COLO668 (cell line): ENCODE results near the gene KDM2A.

Experiments
- DNase-seq: peaks from one replicate; lab custom pipeline; 2025; ENCODE audit not compliant: unreplicated experiment; lab: John Stamatoyannopoulos, UW

Gene KDM2A

GRCh38 chr11:67282876-67283371 is 163.9 kb downstream of the KDM2A start:
- DNase-seq: no peak

- no peak for DNase-seq
Observed at GRCh38 chr11:67283481-67283963, 164.5 kb downstream of the KDM2A start.

GRCh38 chr11:67284811-67285540 is 165.9 kb downstream of the KDM2A start:
- no peak for DNase-seq

GRCh38 chr11:67285541-67286498 is 166.8 kb downstream of the KDM2A start:
- DNase-seq: no peak

DNA sequence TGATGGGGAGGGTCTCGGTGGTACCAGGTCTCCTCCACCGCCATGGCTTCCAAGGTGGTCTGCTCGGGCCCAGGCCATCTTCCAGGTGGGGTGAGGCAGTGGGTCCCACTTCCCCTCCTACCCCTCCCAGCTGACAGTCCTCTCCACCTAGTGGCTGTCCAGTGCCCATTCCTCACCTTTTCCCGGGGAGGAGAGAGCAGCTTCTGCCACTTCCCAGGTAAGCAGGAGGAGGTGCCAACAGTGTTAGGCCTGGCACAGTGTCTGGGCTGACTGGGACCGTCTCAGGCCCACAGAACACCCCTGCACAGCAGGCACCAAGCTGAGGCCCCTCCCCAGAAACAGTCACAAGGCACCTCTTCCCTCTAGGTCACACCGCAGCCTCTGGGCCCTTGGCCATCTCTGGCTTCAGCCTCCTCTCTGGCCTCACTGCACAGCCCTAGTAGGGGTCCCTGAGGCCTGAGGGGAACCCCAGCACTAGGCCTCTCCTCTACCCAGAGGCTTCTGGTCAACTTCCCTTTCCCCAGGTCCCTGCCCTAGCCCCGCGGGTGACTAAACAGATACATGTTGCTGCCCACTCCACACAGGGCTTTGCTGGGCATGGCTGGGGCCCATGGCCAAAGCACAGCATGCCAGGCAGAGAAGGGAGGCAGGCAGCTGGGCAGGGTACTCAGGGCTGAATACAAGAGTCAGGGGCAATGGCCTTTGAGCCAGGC is 167.7 kb downstream of the KDM2A start:
- no peak for DNase-seq

- DNase-seq: no peak
Observed at GRCh38 chr11:67287355-67288197, 168.5 kb downstream of the KDM2A start.

- DNase-seq: no peak
Observed at GRCh38 chr11:67288198-67288451, 169.1 kb downstream of the KDM2A start.

- DNase-seq: peak; percentile 95
Observed at GRCh38 chr11:67288452-67289225, 169.6 kb downstream of the KDM2A start.

GRCh38 chr11:67289226-67289650 is 170.2 kb downstream of the KDM2A start, which contains the start of gene ANKRD13D:
Gene ANKRD13D (plus strand): TSS chr11:67289303. CDS start chr11:67289461, 158 bp downstream.
- no peak for DNase-seq

- DNase-seq: no peak
Observed at GRCh38 chr11:67289651-67290479, 170.8 kb downstream of the KDM2A start.

DNA sequence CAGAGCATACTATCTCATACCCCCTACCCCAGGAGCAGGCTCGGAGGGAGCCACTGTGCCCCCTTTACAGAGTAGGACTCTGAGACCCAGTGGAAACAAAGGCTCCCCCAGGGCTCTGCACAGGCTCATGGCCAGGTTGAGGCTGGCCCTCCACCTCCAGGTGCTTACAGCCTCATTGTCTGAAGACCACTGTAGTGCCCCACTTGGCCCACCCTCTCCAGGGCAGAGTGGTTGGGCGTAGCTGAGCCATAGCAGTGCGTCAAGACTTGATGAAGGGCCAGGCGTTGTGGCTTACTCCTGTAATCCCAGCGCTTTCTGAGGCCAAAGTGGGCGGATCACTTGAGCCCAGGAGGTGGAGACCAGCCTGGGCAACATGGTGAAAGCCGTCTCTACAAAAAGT is 171.7 kb downstream of the KDM2A start:
- DNase-seq: no peak

DNA sequence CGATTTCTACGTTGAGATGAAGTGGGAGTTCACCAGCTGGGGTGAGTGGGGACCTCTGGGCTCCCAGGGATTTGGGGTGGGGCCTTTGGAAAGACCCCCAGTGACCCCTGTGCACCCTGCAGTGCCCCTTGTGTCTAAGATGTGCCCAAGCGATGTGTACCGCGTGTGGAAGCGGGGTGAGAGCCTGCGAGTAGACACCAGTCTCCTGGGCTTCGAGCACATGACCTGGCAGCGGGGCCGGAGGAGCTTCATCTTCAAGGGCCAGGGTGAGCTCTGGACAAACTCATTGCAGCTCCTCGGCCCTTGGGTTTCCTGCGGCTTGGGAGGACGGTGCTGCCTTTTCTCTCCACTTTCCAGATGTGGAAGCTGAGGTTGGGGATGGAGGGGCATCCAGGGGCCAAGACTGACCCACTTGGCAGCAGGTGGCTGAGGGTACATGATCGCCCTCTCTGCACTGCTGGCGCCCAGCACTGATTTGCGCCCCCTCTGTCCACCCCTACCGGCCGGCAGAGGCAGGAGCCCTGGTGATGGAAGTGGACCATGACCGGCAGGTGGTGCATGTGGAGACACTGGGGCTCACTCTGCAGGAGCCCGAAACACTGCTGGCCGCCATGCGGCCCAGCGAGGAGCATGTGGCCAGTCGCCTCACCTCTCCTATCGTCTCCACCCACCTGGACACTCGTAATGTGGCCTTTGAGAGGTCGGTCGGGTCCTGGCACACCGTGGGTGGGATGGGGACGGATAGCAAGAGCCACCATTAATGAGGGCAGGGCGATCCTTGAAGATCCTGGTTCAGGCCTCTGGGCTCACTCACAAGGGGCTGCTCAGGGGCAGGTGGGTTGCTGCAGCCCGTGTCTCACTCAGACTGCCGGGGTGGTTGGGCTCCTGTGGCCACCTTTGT is 172.7 kb downstream of the KDM2A start:
- peak; percentile 7 for DNase-seq

DNA sequence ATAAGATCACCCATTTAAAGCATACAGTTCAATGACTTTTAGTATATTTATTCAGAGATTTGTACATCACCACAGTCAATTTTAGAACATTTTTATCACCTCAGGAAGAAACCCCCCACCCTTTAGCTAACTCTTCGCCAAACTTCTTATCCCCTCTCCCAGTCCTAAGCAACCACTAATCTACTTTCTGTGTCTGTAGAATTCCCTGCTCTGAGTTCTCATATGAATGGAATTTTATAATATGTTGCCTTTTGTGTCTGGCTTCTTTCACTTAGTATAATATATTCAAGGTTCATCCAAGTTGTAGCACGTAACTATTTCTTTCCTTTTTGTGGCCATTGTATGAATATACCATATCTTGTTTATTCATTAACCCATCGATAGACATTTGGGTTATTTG is 173.6 kb downstream of the KDM2A start:
- no peak for DNase-seq

GRCh38 chr11:67293090-67293489 is 174.0 kb downstream of the KDM2A start:
- no peak for DNase-seq

GRCh38 chr11:67295846-67296245 is 176.8 kb downstream of the KDM2A start:
- no peak for DNase-seq

GRCh38 chr11:67298786-67299185 is 179.7 kb downstream of the KDM2A start:
- no peak for DNase-seq

GRCh38 chr11:67299471-67300191 is 180.6 kb downstream of the KDM2A start:
- no peak for DNase-seq
